Gastroesophageal sphincter (tissue), 4 donors: ENCODE data around the gene ATP9B. TPM values are rescaled to one million over a fixed set of nuclear protein-coding genes. Genes with fewer than 3 reads are reported as not detected.

Source experiments
- ATAC-seq: fragments of 150-250 bp; one replicate; pipeline ENCODE4 v1.9.1; 2016; ENCODE audit warnings: mild to moderate bottlenecking, moderate library complexity
- H3K27ac ChIP-seq, 4 donors: fragments of 200-600 bp; sonication (generic) in 3 of 4; 1 replicate in 3 of 4; 2 replicates in 1 of 4; pipeline ENCODE4 v1.5.1; 2016 to 2019
- H3K27me3 ChIP-seq: fragments of 200-600 bp; sonication (generic); one replicate; pipeline ENCODE4 v1.5.1; 2019
- H3K36me3 ChIP-seq, 2 donors: fragments of 200-600 bp; sonication (generic); one replicate each; pipeline ENCODE4 v1.5.1; 2019; ENCODE audit warnings: control low read depth in 1 of 2
- H3K4me1 ChIP-seq, 3 donors: fragments of 200-600 bp; sonication (generic); 1 replicate in 2 of 3; 2 replicates in 1 of 3; pipeline ENCODE4 v1.5.1; 2016 to 2019; ENCODE audit warnings: control low read depth in 2 of 3
- H3K4me3 ChIP-seq, 2 donors: fragments of 200-600 bp; sonication (generic); one replicate each; pipeline ENCODE4 v1.5.1; 2019; ENCODE audit warnings: mild to moderate bottlenecking in 1 of 2, moderate library complexity in 1 of 2
- H3K9me3 ChIP-seq, 3 donors: fragments of 200-600 bp; sonication (generic); one replicate each; pipeline ENCODE4 v1.5.1; 2017 to 2019; ENCODE audit warnings: control low read depth in 2 of 3
- CTCF ChIP-seq, 4 experiments: fragments of 200-600 bp in 2 of 4; fragments of 450-650 bp in 2 of 4; sonication (generic) in 1 of 4; IDR thresholded peaks; one replicate each; pipeline ENCODE4 v1.5.1; 2017 to 2019; ENCODE audit warnings: antibody characterized with exemption in 4 of 4, mild to moderate bottlenecking in 2 of 4, moderate library complexity in 2 of 4
- EP300 ChIP-seq: sonication (generic); formaldehyde crosslinking; IDR thresholded peaks from one replicate; pipeline ENCODE4 v1.6.1; 2017; ENCODE audit warnings: antibody characterized with exemption, mild to moderate bottlenecking
- POLR2A ChIP-seq, 2 donors: fragments of 450-650 bp; IDR thresholded peaks; one replicate each; pipeline ENCODE4 v1.6.1; 2017; ENCODE audit warnings: antibody characterized with exemption in 2 of 2, mild to moderate bottlenecking in 2 of 2, moderate library complexity in 1 of 2
- POLR2AphosphoS5 ChIP-seq: sonication (generic); formaldehyde crosslinking; IDR thresholded peaks from one replicate; pipeline ENCODE4 v1.6.1; 2017; ENCODE audit warnings: antibody characterized with exemption
- WGBS, 2 donors: methylation state at CpG; one replicate each; pipeline ENCODE4 v1.1.5; 2018; ENCODE audit warnings: low coverage in 1 of 2; 5-methylcytosine and 5-hydroxymethylcytosine counted together
- total RNA-seq, 4 donors: library from RNA; depleted of rRNA; stranded (reverse); fragments of >200 nt; gene quantifications; one replicate each; pipeline ENCODE4 v1.1.0, GENCODE V29; 2016

ATP9B gene
- total RNA-seq, 4 donors from 2014 or later: 16.6 to 48.7 (median 33.7) TPM

- WGBS, 2 donors: 70 to 71% methylated on average over 4 to 5 of the region's 5 CpGs
- Histone ChIP-seq H3K27me3 (no peaks in the 10 kb centered on the region), H3K4me3 (no peak overlapping the region), H3K36me3 (peaks cover 0 to 17% of the 10 kb centered on the region in 2 donors), H3K9me3 (no peaks in the 10 kb centered on the region), H3K4me1 (peaks cover 0 to 14% (median 0%) of the 10 kb centered on the region in 3 donors), H3K27ac (no peak overlapping the region)
- TF ChIP-seq EP300 (no peak), CTCF (IDR thresholded peaks at IDR 0.05) (no peak), POLR2AphosphoS5 (no peak), POLR2A (IDR thresholded peaks at IDR 0.05) (no peak)
- no peak for ATAC-seq
Measured at GRCh38 chr18:79111483-79111882, 42.3 kb downstream of the ATP9B start.

- 44 to 48% methylated on average over 3 of the region's 3 CpGs for WGBS, 2 donors
- peaks cover 0 to 24% of the 10 kb centered on the region in 2 donors for H3K36me3 ChIP-seq
- H3K9me3 ChIP-seq: no peaks in the 10 kb centered on the region
- no peaks in the 10 kb centered on the region for H3K27me3 ChIP-seq
- peaks cover 0 to 3% (median 0%) of the 10 kb centered on the region in 3 donors for H3K4me1 ChIP-seq
- no peak overlapping the region for H3K4me3 ChIP-seq
- no peak for ATAC-seq
- no peak overlapping the region for H3K27ac ChIP-seq
- TF ChIP-seq POLR2A (IDR thresholded peaks at IDR 0.05): no peak
- no peak for TF ChIP-seq POLR2AphosphoS5
- no peak for TF ChIP-seq EP300
- TF ChIP-seq CTCF (IDR thresholded peaks at IDR 0.05): no peak
Measured at GRCh38 chr18:79117385-79117784, 48.2 kb downstream of the ATP9B start.

- peaks cover 0 to 24% of the 10 kb centered on the region in 2 donors for H3K36me3 ChIP-seq
- 33 to 45% methylated on average over 1 of the region's 1 CpG for WGBS, 2 donors
- no peak overlapping the region for H3K27ac ChIP-seq
- peaks cover 0 to 3% (median 0%) of the 10 kb centered on the region in 3 donors for H3K4me1 ChIP-seq
- TF ChIP-seq CTCF (IDR thresholded peaks at IDR 0.05): no peak
- TF ChIP-seq POLR2AphosphoS5: no peak
- TF ChIP-seq POLR2A (IDR thresholded peaks at IDR 0.05): no peak
- no peak overlapping the region for H3K4me3 ChIP-seq
- ATAC-seq: no peak
- H3K9me3 ChIP-seq: no peaks in the 10 kb centered on the region
- no peaks in the 10 kb centered on the region for H3K27me3 ChIP-seq
Measured at GRCh38 chr18:79117788-79118187, 48.6 kb downstream of the ATP9B start.

- Histone ChIP-seq H3K9me3 (no peaks in the 10 kb centered on the region), H3K36me3 (peaks cover 0 to 18% of the 10 kb centered on the region in 2 donors), H3K4me1 (peaks cover 0 to 3% (median 0%) of the 10 kb centered on the region in 3 donors), H3K27me3 (no peaks in the 10 kb centered on the region), H3K27ac (no peak overlapping the region), H3K4me3 (no peak overlapping the region)
- TF ChIP-seq CTCF (IDR thresholded peaks at IDR 0.05): no peak
- TF ChIP-seq POLR2AphosphoS5: no peak
- TF ChIP-seq POLR2A (IDR thresholded peaks at IDR 0.05): no peak
- no peak for TF ChIP-seq EP300
- ATAC-seq: no peak
- WGBS, 2 donors: 91 to 94% methylated on average over 5 of the region's 5 CpGs
Measured at GRCh38 chr18:79118797-79119196, 49.6 kb downstream of the ATP9B start.

GRCh38 chr18:79121746-79122474 is 52.7 kb downstream of the ATP9B start:
- H3K27ac ChIP-seq: no peak overlapping the region
- no peak overlapping the region for H3K4me3 ChIP-seq
- H3K27me3 ChIP-seq: no peaks in the 10 kb centered on the region
- ATAC-seq: no peak
- WGBS, 2 donors: 79 to 83% methylated on average over 2 of the region's 2 CpGs
- no peaks in the 10 kb centered on the region for H3K9me3 ChIP-seq
- H3K4me1 ChIP-seq: peaks cover 0 to 3% (median 0%) of the 10 kb centered on the region in 3 donors
- no peak for TF ChIP-seq POLR2A (IDR thresholded peaks at IDR 0.05)
- no peak for TF ChIP-seq CTCF (IDR thresholded peaks at IDR 0.05)
- no peak for TF ChIP-seq EP300
- TF ChIP-seq POLR2AphosphoS5: no peak
- peaks cover 0 to 17% of the 10 kb centered on the region in 2 donors for H3K36me3 ChIP-seq
